ENCODE data around the gene NELFCD. TPM values are rescaled to one million over a fixed set of nuclear protein-coding genes. Genes with fewer than 3 reads are reported as not detected.

The NELFCD gene
- total and polyA plus RNA-seq, 9 of the 15 experiments (the other 6 are each of a cell fraction or from before 2014, with no cell fraction given) = 11.7 to 163 (median 96.5) TPM

DNA sequence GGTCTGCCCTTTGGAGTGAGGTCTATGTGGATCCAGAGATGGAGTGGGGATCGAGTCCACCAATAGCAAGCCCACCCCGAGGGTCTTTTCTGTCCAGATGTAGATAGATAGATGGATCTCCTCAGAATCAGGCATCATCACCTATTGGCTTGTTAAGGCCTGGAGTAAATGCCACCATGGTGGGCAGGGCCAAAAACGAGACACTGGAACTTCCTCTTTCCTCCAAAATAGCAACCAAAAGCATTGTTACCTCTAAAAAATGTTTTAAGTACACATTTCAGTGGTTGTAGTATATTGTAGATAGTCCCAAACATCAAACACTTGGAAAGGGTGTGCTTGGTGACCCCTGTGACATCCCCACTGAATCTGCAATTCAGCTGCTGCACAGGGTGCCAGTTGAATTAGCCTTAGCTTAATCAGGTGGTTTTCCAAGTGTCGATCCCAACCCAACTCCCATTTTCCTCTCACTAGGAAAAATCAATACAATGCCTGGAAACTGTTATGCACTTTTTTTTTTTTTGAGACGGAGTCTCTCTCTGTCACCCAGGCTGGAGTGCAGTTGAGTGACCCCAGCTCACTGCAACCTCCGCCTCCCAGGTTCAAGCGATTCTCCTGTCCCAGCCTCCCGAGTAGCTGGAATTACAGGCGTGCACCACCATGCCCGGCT is 35.0 kb upstream of the NELFCD start:
- Histone ChIP-seq H3K4me3 (no peak overlapping the region), H3K79me2 (ENCODE audit: control insufficient read depth, insufficient read depth, low read length) (no peaks in the 10 kb centered on the region), H3K9me3 (replicated peaks; ENCODE audit: control insufficient read depth, insufficient read depth, low read depth, low read length) (no peaks in the 10 kb centered on the region), H4K20me1 (replicated peaks; ENCODE audit: control insufficient read depth, insufficient read depth, low read length) (no peaks in the 10 kb centered on the region), H3K36me3 (ENCODE audit: control insufficient read depth, insufficient read depth, low read length) (no peaks in the 10 kb centered on the region), H3K4me1 (replicated peaks in 1 of 2; ENCODE audit: control insufficient read depth in 2 of 2, insufficient read depth in 2 of 2, low read length in 2 of 2) (peaks cover 0 to 4% of the 10 kb centered on the region in 2 experiments; a peak in 1 of 5 replicates), H3K9ac (ENCODE audit: insufficient read depth in 1 of 2, low read depth in 2 of 2, low read length in 2 of 2) (no peak overlapping the region), H3K27me3 (ENCODE audit: control insufficient read depth in 2 of 2, insufficient read depth in 2 of 2, low read length in 2 of 2) (peaks cover 38 to 40% of the 10 kb centered on the region in 2 experiments), H3K27ac (ENCODE audit: extremely low read depth, low read depth, low read length) (no peak overlapping the region), H3K4me2 (ENCODE audit: insufficient read depth, low read length) (no peak overlapping the region), H3K9me1 (ENCODE audit: control insufficient read depth, insufficient read depth, low read length) (no peaks in the 10 kb centered on the region), H2AFZ (ENCODE audit: low read depth, low read length) (no peak overlapping the region)
- ATAC-seq (no peak), DNase-seq (ENCODE audit: extremely low read depth in 1 of 4, low spot score in 3 of 4) (no peak), FAIRE-seq (no peak)
- no TSS peak for BruUV-seq (replicated peaks)
- POLR2A ChIA-PET = no interaction called here
- WGBS (ENCODE audit: insufficient coverage, low coverage, missing lambda C conversion rate) = 13% methylated on average over 10 of the region's 10 CpGs
- in situ Hi-C loops (cut with MboI) (no loop called here), intact Hi-C loops (cut with micrococcal nuclease) (no loop called here)
- CTCF ChIA-PET (ENCODE audit: low intra/inter-chr PET ratio) = no interaction called here
- TF ChIP-seq FOXP1 (CRISPR knock-in tag; IDR thresholded peaks at IDR 0.05) (no peak), MYC (IDR thresholded peaks at IDR 0.05; ENCODE audit: low read depth, low read length) (no peak), MYC (CRISPR knock-in tag; IDR thresholded peaks at IDR 0.05; ENCODE audit: borderline replicate concordance, low read depth) (no peak), DDX20 (tag; IDR thresholded peaks at IDR 0.05; ENCODE audit: low read depth) (no peak), NCOA6 (IDR thresholded peaks at IDR 0.05) (no peak)
